Panc1 (cell line): Measurements from ENCODE around the gene GAB1.

Source experiments
- CTCF ChIP-seq: fragments of 450-650 bp; IDR thresholded peaks from 2 replicates; pipeline ENCODE4 v1.5.1; 2017; ENCODE audit warnings: mild to moderate bottlenecking
- POLR2AphosphoS5 ChIP-seq: IDR thresholded peaks from 2 replicates; pipeline ENCODE4 v1.6.1; 2012; ENCODE audit warnings: mild to moderate bottlenecking, low read depth, low read length, moderate library complexity
- TCF7L2 ChIP-seq: IDR thresholded peaks from 2 replicates; pipeline ENCODE4 v1.6.1; 2011; ENCODE audit warnings: mild to moderate bottlenecking, low read depth, low read length, inconsistent platforms

GRCh38 chr4:143363332-143363731 is 26.7 kb downstream of the GAB1 start:
- TF ChIP-seq POLR2AphosphoS5 = no peak
- TF ChIP-seq CTCF = no peak
- no peak for TF ChIP-seq TCF7L2
